Measurements from ENCODE around the gene GDF7. TPM values are rescaled to one million over a fixed set of nuclear protein-coding genes. Genes with fewer than 3 reads are reported as not detected.

Gene GDF7
- total RNA-seq, 4 donors from 2014 or later: 0.26 to 1.9 (median 0.78) TPM

- no peak overlapping the region for H3K4me3 ChIP-seq
- peak overlapping the region in 1 of 4 donors; percentile 66 for H3K27ac ChIP-seq
- intact Hi-C loops (cut with DNase I): no loop called here
- 90 to 92% methylated on average over 11 to 12 of the region's 12 CpGs for whole genome bisulfite sequencing, 2 donors
- H3K36me3 ChIP-seq: peaks cover 0 to 13% (median 0%) of the 10 kb centered on the region in 3 donors
- no peak for DNase-seq
- peaks cover 0 to 40% (median 13%) of the 10 kb centered on the region in 4 donors for H3K27me3 ChIP-seq
- no peak for TF ChIP-seq POLR2A (IDR thresholded peaks at IDR 0.05)
- peak in 1 of 6 experiments; percentile 19 for TF ChIP-seq CTCF (IDR thresholded peaks at IDR 0.05)
- H3K4me1 ChIP-seq: peaks cover 11 to 43% (median 11%) of the 10 kb centered on the region in 3 donors
- no peaks in the 10 kb centered on the region for H3K9me3 ChIP-seq
Observed at GRCh38 chr2:20676353-20677215, 9.6 kb downstream of the GDF7 start.

GRCh38 chr2:20677301-20678085 is 10.5 kb downstream of the GDF7 start:
- TF ChIP-seq POLR2A (IDR thresholded peaks at IDR 0.05) (no peak), CTCF (IDR thresholded peaks at IDR 0.05) (peak in 1 of 6 experiments; percentile 3)
- Histone ChIP-seq H3K27ac (no peak overlapping the region), H3K4me3 (no peak overlapping the region), H3K27me3 (peaks cover 0 to 31% (median 8%) of the 10 kb centered on the region in 4 donors), H3K36me3 (peaks cover 0 to 22% (median 0%) of the 10 kb centered on the region in 3 donors), H3K9me3 (no peaks in the 10 kb centered on the region), H3K4me1 (peaks cover 11 to 34% (median 11%) of the 10 kb centered on the region in 3 donors)
- no peak for DNase-seq
- 58 to 74% methylated on average over 9 to 10 of the region's 15 CpGs for WGBS, 2 donors
- intact Hi-C loops (cut with DNase I): no loop called here

- no peak overlapping the region for H3K4me3 ChIP-seq
- intact Hi-C loops (cut with DNase I): no loop called here
- peaks cover 11 to 33% (median 11%) of the 10 kb centered on the region in 3 donors for H3K4me1 ChIP-seq
- H3K9me3 ChIP-seq: no peaks in the 10 kb centered on the region
- peaks cover 0 to 25% (median 5%) of the 10 kb centered on the region in 4 donors for H3K27me3 ChIP-seq
- H3K36me3 ChIP-seq: peaks cover 0 to 28% (median 0%) of the 10 kb centered on the region in 3 donors
- DNase-seq: no peak
- no peak for TF ChIP-seq CTCF (IDR thresholded peaks at IDR 0.05)
- no peak for TF ChIP-seq POLR2A (IDR thresholded peaks at IDR 0.05)
- 70 to 76% methylated on average over 1 of the region's 1 CpG for WGBS, 2 donors
- no peak overlapping the region for H3K27ac ChIP-seq
Observed at GRCh38 chr2:20678086-20678395, 11.1 kb downstream of the GDF7 start.

- DNase-seq: no peak
- 67 to 88% methylated on average over 2 of the region's 2 CpGs for WGBS, 2 donors
- TF ChIP-seq CTCF (IDR thresholded peaks at IDR 0.05): no peak
- no peak for TF ChIP-seq POLR2A (IDR thresholded peaks at IDR 0.05)
- Histone ChIP-seq H3K27ac (no peak overlapping the region), H3K4me1 (peaks cover 11 to 33% (median 11%) of the 10 kb centered on the region in 3 donors), H3K27me3 (peaks cover 0 to 18% (median under 1%) of the 10 kb centered on the region in 4 donors), H3K4me3 (no peak overlapping the region), H3K36me3 (peaks cover 0 to 32% (median 0%) of the 10 kb centered on the region in 3 donors), H3K9me3 (no peaks in the 10 kb centered on the region)
- intact Hi-C loops (cut with DNase I): no loop called here
Observed at GRCh38 chr2:20678780-20679179, 11.8 kb downstream of the GDF7 start.
